ENCODE results near the gene BICDL1. TPM values are rescaled to one million over a fixed set of nuclear protein-coding genes. Genes with fewer than 3 reads are reported as not detected.
"Not testable (repeated sequence)": the region's sequence is repeated elsewhere in the genome, so short reads cannot be mapped to it uniquely, and the experiment has no call there.

The BICDL1 gene
- total and polyA plus RNA-seq, 10 of the 15 experiments (the other 5 are each of a cell fraction or from before 2014, with no cell fraction given), result 0.72 to 12.3 (median 4.2) TPM

DNA sequence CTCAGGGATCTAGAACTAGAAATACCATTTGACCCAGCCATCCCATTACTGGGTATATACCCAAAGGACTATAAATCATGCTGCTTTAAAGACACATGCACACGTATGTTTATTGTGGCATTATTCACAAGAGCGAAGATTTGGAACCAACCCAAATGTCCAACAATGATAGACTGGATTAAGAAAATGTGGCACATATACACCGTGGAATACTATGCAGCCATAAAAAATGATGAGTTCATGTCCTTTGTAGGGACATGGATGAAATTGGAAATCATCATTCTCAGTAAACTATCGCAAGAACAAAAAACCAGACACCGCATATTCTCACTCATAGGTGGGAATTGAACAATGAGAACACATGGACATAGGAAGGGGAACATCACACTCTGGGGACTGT, 56.3 kb downstream of the BICDL1 start:
- SMC1A ChIA-PET (ENCODE audit: uncharacterized antibody, unreplicated experiment); ATAC-seq; H3K79me2 ChIP-seq (ENCODE audit: control insufficient read depth, insufficient read depth, low read length); RAD21 ChIA-PET (ENCODE audit: unreplicated experiment); H3K9ac ChIP-seq (ENCODE audit: control insufficient read depth, insufficient read depth, low read length); BruUV-seq (replicated peaks); H3K27ac ChIP-seq (ENCODE audit: control insufficient read depth, insufficient read depth); H3K36me3 ChIP-seq (ENCODE audit: control insufficient read depth in 2 of 2, insufficient read depth in 2 of 2, low read length in 1 of 2); H4K20me1 ChIP-seq (ENCODE audit: control insufficient read depth, insufficient read depth); intact Hi-C loops (cut with micrococcal nuclease; ENCODE audit: unreplicated experiment); CTCF ChIA-PET; POLR2A ChIA-PET; in situ Hi-C loops (cut with MboI); H3K4me1 ChIP-seq (ENCODE audit: control insufficient read depth, insufficient read depth, low read length); H3K9me3 ChIP-seq (replicated peaks; ENCODE audit: control insufficient read depth, insufficient read depth, low read length); H2AFZ ChIP-seq (ENCODE audit: control insufficient read depth, low read depth, low read length); H3K27me3 ChIP-seq (replicated peaks in 1 of 2; ENCODE audit: control insufficient read depth in 2 of 2, insufficient read depth in 2 of 2, low read length in 1 of 2); DNase-seq (ENCODE audit: low read depth, low spot score); H3K4me2 ChIP-seq (ENCODE audit: control insufficient read depth, insufficient read depth); FAIRE-seq; H3K4me3 ChIP-seq: not testable (repeated sequence)
- WGBS (ENCODE audit: insufficient coverage, insufficient replicate concordance, low lambda C conversion rate, missing lambda C conversion rate), result 70% methylated on average over 3 of the region's 5 CpGs

DNA sequence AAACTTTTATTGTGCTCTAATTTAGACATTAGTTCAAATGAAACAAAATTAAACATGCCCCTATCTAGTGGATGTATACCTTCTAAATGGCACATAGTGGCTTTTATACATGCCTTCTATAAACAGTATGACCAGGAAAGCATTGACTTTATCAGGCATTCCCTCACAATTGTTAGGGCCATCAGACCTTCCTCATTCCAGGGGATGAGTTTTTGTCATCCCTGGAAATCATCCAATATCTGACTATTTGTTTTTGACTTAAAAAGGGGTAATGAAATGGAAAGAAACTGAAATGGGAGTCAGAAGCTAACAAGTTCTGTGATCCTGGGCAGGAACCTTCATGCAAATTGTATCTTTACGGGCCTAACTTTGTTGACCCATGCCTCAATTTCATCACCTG, 58.0 kb downstream of the BICDL1 start:
- intact Hi-C loops (cut with micrococcal nuclease; ENCODE audit: unreplicated experiment), result no loop called here
- H3K27me3 ChIP-seq (replicated peaks in 1 of 2; ENCODE audit: control insufficient read depth in 2 of 2, insufficient read depth in 2 of 2, low read length in 1 of 2), result no peaks in the 10 kb centered on the region
- no peak for TF ChIP-seq NR2C2 (IDR thresholded peaks at IDR 0.05; ENCODE audit: borderline replicate concordance, control insufficient read depth, insufficient read length, low read depth)
- no peak for TF ChIP-seq PML (IDR thresholded peaks at IDR 0.05; ENCODE audit: low read length)
- TF ChIP-seq MTA2 (IDR thresholded peaks at IDR 0.05; ENCODE audit: low read depth), result no peak
- TF ChIP-seq, protein P1, sequence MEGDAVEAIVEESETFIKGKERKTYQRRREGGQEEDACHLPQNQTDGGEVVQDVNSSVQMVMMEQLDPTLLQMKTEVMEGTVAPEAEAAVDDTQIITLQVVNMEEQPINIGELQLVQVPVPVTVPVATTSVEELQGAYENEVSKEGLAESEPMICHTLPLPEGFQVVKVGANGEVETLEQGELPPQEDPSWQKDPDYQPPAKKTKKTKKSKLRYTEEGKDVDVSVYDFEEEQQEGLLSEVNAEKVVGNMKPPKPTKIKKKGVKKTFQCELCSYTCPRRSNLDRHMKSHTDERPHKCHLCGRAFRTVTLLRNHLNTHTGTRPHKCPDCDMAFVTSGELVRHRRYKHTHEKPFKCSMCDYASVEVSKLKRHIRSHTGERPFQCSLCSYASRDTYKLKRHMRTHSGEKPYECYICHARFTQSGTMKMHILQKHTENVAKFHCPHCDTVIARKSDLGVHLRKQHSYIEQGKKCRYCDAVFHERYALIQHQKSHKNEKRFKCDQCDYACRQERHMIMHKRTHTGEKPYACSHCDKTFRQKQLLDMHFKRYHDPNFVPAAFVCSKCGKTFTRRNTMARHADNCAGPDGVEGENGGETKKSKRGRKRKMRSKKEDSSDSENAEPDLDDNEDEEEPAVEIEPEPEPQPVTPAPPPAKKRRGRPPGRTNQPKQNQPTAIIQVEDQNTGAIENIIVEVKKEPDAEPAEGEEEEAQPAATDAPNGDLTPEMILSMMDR (IDR thresholded peaks at IDR 0.05 in 2 of 3, conservative IDR thresholded peaks at IDR 0.05 in 1 of 3; ENCODE audit: control insufficient read depth in 2 of 3, extremely low read depth in 1 of 3, insufficient read depth in 1 of 3, low read depth in 3 of 3, low read length in 3 of 3), result no peak
- TF ChIP-seq ZNF217 (IDR thresholded peaks at IDR 0.05), result no peak
- TF ChIP-seq, protein P2, sequence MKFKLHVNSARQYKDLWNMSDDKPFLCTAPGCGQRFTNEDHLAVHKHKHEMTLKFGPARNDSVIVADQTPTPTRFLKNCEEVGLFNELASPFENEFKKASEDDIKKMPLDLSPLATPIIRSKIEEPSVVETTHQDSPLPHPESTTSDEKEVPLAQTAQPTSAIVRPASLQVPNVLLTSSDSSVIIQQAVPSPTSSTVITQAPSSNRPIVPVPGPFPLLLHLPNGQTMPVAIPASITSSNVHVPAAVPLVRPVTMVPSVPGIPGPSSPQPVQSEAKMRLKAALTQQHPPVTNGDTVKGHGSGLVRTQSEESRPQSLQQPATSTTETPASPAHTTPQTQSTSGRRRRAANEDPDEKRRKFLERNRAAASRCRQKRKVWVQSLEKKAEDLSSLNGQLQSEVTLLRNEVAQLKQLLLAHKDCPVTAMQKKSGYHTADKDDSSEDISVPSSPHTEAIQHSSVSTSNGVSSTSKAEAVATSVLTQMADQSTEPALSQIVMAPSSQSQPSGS (IDR thresholded peaks at IDR 0.05; ENCODE audit: low read length), result no peak
- no peak for TF ChIP-seq POLR2AphosphoS2 (IDR thresholded peaks at IDR 0.05; ENCODE audit: low read depth, low read length)
- no peak for TF ChIP-seq HDGF (IDR thresholded peaks at IDR 0.05)
- TF ChIP-seq STAT3 (IDR thresholded peaks at IDR 0.05; ENCODE audit: low read depth, low read length), result no peak
- TF ChIP-seq, protein P3, sequence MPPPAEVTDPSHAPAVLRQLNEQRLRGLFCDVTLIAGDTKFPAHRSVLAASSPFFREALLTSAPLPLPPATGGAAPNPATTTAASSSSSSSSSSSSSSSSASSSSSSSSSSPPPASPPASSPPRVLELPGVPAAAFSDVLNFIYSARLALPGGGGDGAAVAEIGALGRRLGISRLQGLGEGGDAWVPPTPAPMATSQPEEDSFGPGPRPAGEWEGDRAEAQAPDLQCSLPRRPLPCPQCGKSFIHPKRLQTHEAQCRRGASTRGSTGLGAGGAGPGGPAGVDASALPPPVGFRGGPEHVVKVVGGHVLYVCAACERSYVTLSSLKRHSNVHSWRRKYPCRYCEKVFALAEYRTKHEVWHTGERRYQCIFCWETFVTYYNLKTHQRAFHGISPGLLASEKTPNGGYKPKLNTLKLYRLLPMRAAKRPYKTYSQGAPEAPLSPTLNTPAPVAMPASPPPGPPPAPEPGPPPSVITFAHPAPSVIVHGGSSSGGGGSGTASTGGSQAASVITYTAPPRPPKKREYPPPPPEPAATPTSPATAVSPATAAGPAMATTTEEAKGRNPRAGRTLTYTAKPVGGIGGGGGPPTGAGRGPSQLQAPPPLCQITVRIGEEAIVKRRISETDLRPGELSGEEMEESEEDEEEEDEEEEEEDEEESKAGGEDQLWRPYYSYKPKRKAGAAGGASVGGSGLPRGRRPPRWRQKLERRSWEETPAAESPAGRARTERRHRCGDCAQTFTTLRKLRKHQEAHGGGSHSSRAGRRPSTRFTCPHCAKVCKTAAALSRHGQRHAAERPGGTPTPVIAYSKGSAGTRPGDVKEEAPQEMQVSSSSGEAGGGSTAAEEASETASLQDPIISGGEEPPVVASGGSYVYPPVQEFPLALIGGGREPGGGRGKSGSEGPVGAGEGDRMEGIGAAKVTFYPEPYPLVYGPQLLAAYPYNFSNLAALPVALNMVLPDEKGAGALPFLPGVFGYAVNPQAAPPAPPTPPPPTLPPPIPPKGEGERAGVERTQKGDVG (CRISPR knock-in tag; IDR thresholded peaks at IDR 0.05), result no peak
- no peak overlapping the region for H3K4me3 ChIP-seq
- POLR2A ChIA-PET, result interaction anchor here (0.6 kb wide), 1 partner anchor 142 kb away, joined by 3 read pairs; no protein-coding TSS in a partner anchor
- DNase-seq (ENCODE audit: low read depth, low spot score), result no peak
- H3K27ac ChIP-seq (ENCODE audit: control insufficient read depth, insufficient read depth), result no peak overlapping the region
- SMC1A ChIA-PET (ENCODE audit: uncharacterized antibody, unreplicated experiment), result interaction anchor here (0.8 to 1.3 kb wide), 4 partner anchors 18 to 79 kb away, joined by 3 read pairs; no protein-coding TSS in a partner anchor
- H2AFZ ChIP-seq (ENCODE audit: control insufficient read depth, low read depth, low read length), result no peak overlapping the region
- no peak overlapping the region for H3K9ac ChIP-seq (ENCODE audit: control insufficient read depth, insufficient read depth, low read length)
- no peak for FAIRE-seq
- 0% methylated on average over 1 of the region's 1 CpG for WGBS (ENCODE audit: insufficient coverage, insufficient replicate concordance, low lambda C conversion rate, missing lambda C conversion rate)
- H3K79me2 ChIP-seq (ENCODE audit: control insufficient read depth, insufficient read depth, low read length), result no peaks in the 10 kb centered on the region
- no peaks in the 10 kb centered on the region for H3K4me1 ChIP-seq (ENCODE audit: control insufficient read depth, insufficient read depth, low read length)
- RAD21 ChIA-PET (ENCODE audit: unreplicated experiment), result no interaction called here
- H3K9me3 ChIP-seq (replicated peaks; ENCODE audit: control insufficient read depth, insufficient read depth, low read length), result no peaks in the 10 kb centered on the region
- CTCF ChIA-PET, result interaction anchor here (1.3 kb wide), 1 partner anchor 10 kb away, joined by 4 read pairs; no protein-coding TSS in a partner anchor
- no peak overlapping the region for H3K4me2 ChIP-seq (ENCODE audit: control insufficient read depth, insufficient read depth)
- in situ Hi-C loops (cut with MboI), result no loop called here
- H3K36me3 ChIP-seq (ENCODE audit: control insufficient read depth in 2 of 2, insufficient read depth in 2 of 2, low read length in 1 of 2), result no peaks in the 10 kb centered on the region
- no peak for ATAC-seq
- no TSS peak for BruUV-seq (replicated peaks)
- H4K20me1 ChIP-seq (ENCODE audit: control insufficient read depth, insufficient read depth), result no peaks in the 10 kb centered on the region
